HEK293 (cell line): ENCODE results near the gene OR6C65.

ENCODE experiments used
- CTCF ChIA-PET: fragments of 350-600 bp; formaldehyde crosslinking; extraction: SDS; loops from one replicate; lab custom pipeline; 2021; ENCODE audit warnings: antibody characterized with exemption; lab: Yijun Ruan, JAX
- POLR2A ChIA-PET: fragments of 300-600 bp; formaldehyde crosslinking; extraction: SDS; loops from one replicate; lab custom pipeline; 2020; ENCODE audit warnings: antibody characterized with exemption, inconsistent platforms; lab: Yijun Ruan, JAX
- H3K27ac ChIP-seq: fragments of 200-500 bp; sonication (Bioruptor generic); 2 replicates; pipeline ENCODE4 v1.5.1; 2014; ENCODE audit warnings: low read depth, low read length, control low read depth, inconsistent platforms; ENCODE audit errors: extremely low read depth
- H3K36me3 ChIP-seq, 2 experiments: fragments of 200-500 bp in 1 of 2; sonication (Bioruptor generic) in 1 of 2; 1 replicate in 1 of 2; 2 replicates in 1 of 2; pipeline ENCODE4 v1.5.1; 2014 to 2017; ENCODE audit warnings: inconsistent platforms in 2 of 2, low read length in 2 of 2; ENCODE audit not compliant: control insufficient read depth in 2 of 2, insufficient read depth in 1 of 2
- H3K4me1 ChIP-seq: fragments of 200-500 bp; sonication (Bioruptor generic); 2 replicates; pipeline ENCODE4 v1.5.1; 2014; ENCODE audit warnings: mild to moderate bottlenecking, low read length, inconsistent platforms; ENCODE audit not compliant: control insufficient read depth, insufficient read depth
- H3K4me3 ChIP-seq: 2 replicates; pipeline ENCODE4 v1.5.1; 2011; ENCODE audit warnings: low read depth, mild to moderate bottlenecking, control low read depth, low read length, moderate library complexity
- H3K9me3 ChIP-seq: fragments of 200-500 bp; sonication (Bioruptor generic); 2 replicates; pipeline ENCODE4 v1.5.1; 2014; ENCODE audit warnings: low read depth, low read length, inconsistent platforms; ENCODE audit not compliant: control insufficient read depth, insufficient read depth
- CTCF ChIP-seq: fragments of 450-650 bp; formaldehyde crosslinking; IDR thresholded peaks from 2 replicates; pipeline ENCODE4 v1.5.1; 2016; ENCODE audit warnings: missing biosample characterization, missing genetic modification characterization
- EGR2 ChIP-seq: fragments of 450-650 bp; formaldehyde crosslinking; IDR thresholded peaks from 2 replicates; pipeline ENCODE4 v1.5.1; 2016; ENCODE audit warnings: low read depth, missing biosample characterization, missing genetic modification characterization
- KLF9 ChIP-seq: fragments of 450-650 bp; formaldehyde crosslinking; IDR thresholded peaks from 2 replicates; pipeline ENCODE4 v1.5.1; 2016; ENCODE audit warnings: missing biosample characterization, missing genetic modification characterization, low read depth
- OSR2 ChIP-seq: fragments of 450-650 bp; formaldehyde crosslinking; IDR thresholded peaks from 2 replicates; pipeline ENCODE4 v1.5.1; 2016; ENCODE audit warnings: missing biosample characterization, missing genetic modification characterization
- OVOL3 ChIP-seq: fragments of 450-650 bp; formaldehyde crosslinking; IDR thresholded peaks from 2 replicates; pipeline ENCODE4 v1.5.1; 2016; ENCODE audit warnings: missing biosample characterization, missing genetic modification characterization
- SCRT2 ChIP-seq: fragments of 450-650 bp; formaldehyde crosslinking; IDR thresholded peaks from 2 replicates; pipeline ENCODE4 v1.5.1; 2016; ENCODE audit warnings: missing biosample characterization, missing genetic modification characterization
- WT1 ChIP-seq: fragments of 450-650 bp; formaldehyde crosslinking; IDR thresholded peaks from 2 replicates; pipeline ENCODE4 v1.5.1; 2016; ENCODE audit warnings: missing biosample characterization, missing genetic modification characterization
- ZBTB17 ChIP-seq: fragments of 450-650 bp; formaldehyde crosslinking; IDR thresholded peaks from 2 replicates; pipeline ENCODE4 v1.5.1; 2016; ENCODE audit warnings: missing biosample characterization, missing genetic modification characterization
- ZEB2 ChIP-seq: fragments of 450-650 bp; formaldehyde crosslinking; IDR thresholded peaks from 2 replicates; pipeline ENCODE4 v1.5.1; 2016; ENCODE audit warnings: missing biosample characterization, missing genetic modification characterization
- ZNF169 ChIP-seq: fragments of 450-650 bp; formaldehyde crosslinking; IDR thresholded peaks from 2 replicates; pipeline ENCODE4 v1.5.1; 2016; ENCODE audit warnings: missing biosample characterization, missing genetic modification characterization
- ZNF175 ChIP-seq: fragments of 450-650 bp; formaldehyde crosslinking; IDR thresholded peaks from 2 replicates; pipeline ENCODE4 v1.5.1; 2016; ENCODE audit warnings: missing biosample characterization, missing genetic modification characterization
- ZNF184 ChIP-seq: fragments of 450-650 bp; IDR thresholded peaks from 2 replicates; pipeline ENCODE4 v1.5.1; 2018; ENCODE audit warnings: missing biosample characterization, mild to moderate bottlenecking, missing genetic modification characterization
- ZNF26 ChIP-seq: fragments of 450-650 bp; formaldehyde crosslinking; IDR thresholded peaks from 2 replicates; pipeline ENCODE4 v1.5.1; 2016; ENCODE audit warnings: missing biosample characterization, missing genetic modification characterization
- ZNF292 ChIP-seq: fragments of 450-650 bp; formaldehyde crosslinking; IDR thresholded peaks from 2 replicates; pipeline ENCODE4 v1.5.1; 2016; ENCODE audit warnings: low read depth, missing biosample characterization, missing genetic modification characterization, borderline replicate concordance
- ZNF350 ChIP-seq: fragments of 450-650 bp; formaldehyde crosslinking; IDR thresholded peaks from 2 replicates; pipeline ENCODE4 v1.5.0; 2017; ENCODE audit warnings: missing biosample characterization, mild to moderate bottlenecking, missing genetic modification characterization
- ZNF366 ChIP-seq: fragments of 450-650 bp; formaldehyde crosslinking; conservative IDR thresholded peaks from 2 replicates; pipeline ENCODE4 v1.5.1; 2016; ENCODE audit warnings: missing biosample characterization, missing genetic modification characterization
- ZNF398 ChIP-seq: fragments of 450-650 bp; formaldehyde crosslinking; IDR thresholded peaks from 2 replicates; pipeline ENCODE4 v1.5.1; 2017; ENCODE audit warnings: missing biosample characterization, missing genetic modification characterization
- ZNF529 ChIP-seq: fragments of 450-650 bp; formaldehyde crosslinking; IDR thresholded peaks from 2 replicates; pipeline ENCODE4 v1.5.1; 2017; ENCODE audit warnings: missing genetic modification characterization, missing biosample characterization; ENCODE audit not compliant: insufficient replicate concordance
- ZNF560 ChIP-seq: fragments of 450-650 bp; formaldehyde crosslinking; IDR thresholded peaks from 2 replicates; pipeline ENCODE4 v1.5.1; 2017; ENCODE audit warnings: missing biosample characterization, missing genetic modification characterization, borderline replicate concordance
- ZNF610 ChIP-seq: fragments of 450-650 bp; formaldehyde crosslinking; IDR thresholded peaks from 2 replicates; pipeline ENCODE4 v1.5.1; 2016; ENCODE audit warnings: missing biosample characterization, missing genetic modification characterization, borderline replicate concordance
- ZNF777 ChIP-seq: fragments of 450-650 bp; formaldehyde crosslinking; IDR thresholded peaks from 2 replicates; pipeline ENCODE4 v1.5.1; 2017; ENCODE audit warnings: missing biosample characterization, missing genetic modification characterization, borderline replicate concordance
- ZNF837 ChIP-seq: fragments of 450-650 bp; formaldehyde crosslinking; IDR thresholded peaks from 2 replicates; pipeline ENCODE4 v1.5.1; 2016; ENCODE audit warnings: missing biosample characterization, missing genetic modification characterization
- ZSCAN30 ChIP-seq: fragments of 450-650 bp; IDR thresholded peaks from 2 replicates; pipeline ENCODE4 v1.5.1; 2018; ENCODE audit warnings: missing biosample characterization, mild to moderate bottlenecking, missing genetic modification characterization, moderate library complexity

Gene OR6C65

GRCh38 chr12:55420307-55420962 lies 20.1 kb downstream of the OR6C65 start:
- Histone ChIP-seq H3K27ac (no peak overlapping the region), H3K4me3 (no peak overlapping the region), H3K9me3 (no peaks in the 10 kb centered on the region), H3K4me1 (no peaks in the 10 kb centered on the region), H3K36me3 (no peaks in the 10 kb centered on the region)
- TF ChIP-seq ZNF350 (no peak), OVOL3 (no peak), SCRT2 (tag by site-specific recombination) (no peak), ZNF169 (tag by site-specific recombination) (no peak), ZNF837 (no peak), ZBTB17 (no peak), OSR2 (tag by site-specific recombination) (no peak), EGR2 (tag by site-specific recombination) (no peak)
- ChIA-PET CTCF (no interaction called here), POLR2A (no interaction called here)

- H3K27ac ChIP-seq, result no peak within 1 kb of the TSS
- CTCF ChIA-PET, result no interaction called here
- POLR2A ChIA-PET, result no interaction called here
These were observed 25.6 kb downstream of the OR6C65 start, which contains the start of gene OR6C76 for GRCh38 chr12:55425954-55426353. Gene OR6C76, plus strand, starts transcription at chr12:55426254. Its CDS starts 0 bp downstream, at chr12:55426254.

GRCh38 chr12:55428331-55429243 lies 28.3 kb downstream of the OR6C65 start:
- ChIA-PET POLR2A (no interaction called here), CTCF (no interaction called here)
- Histone ChIP-seq H3K4me1 (no peaks in the 10 kb centered on the region), H3K4me3 (no peak overlapping the region), H3K9me3 (no peaks in the 10 kb centered on the region), H3K36me3 (no peaks in the 10 kb centered on the region), H3K27ac (no peak overlapping the region)
- TF ChIP-seq ZSCAN30 (tag by site-specific recombination) (no peak), ZNF610 (tag by site-specific recombination) (no peak), ZNF175 (tag by site-specific recombination) (no peak), ZNF560 (tag by site-specific recombination) (no peak), CTCF (tag by site-specific recombination) (no peak), ZNF777 (tag by site-specific recombination) (no peak), ZNF184 (tag by site-specific recombination) (no peak)

More at GRCh38 chr12:55425954-55426353, 25.6 kb downstream of the OR6C65 start, which contains the start of gene OR6C76:
- Histone ChIP-seq H3K4me1 (no peaks in the 10 kb centered on the region), H3K4me3 (no peak within 1 kb of the TSS), H3K36me3 (no peaks in the 10 kb centered on the region), H3K9me3 (no peaks in the 10 kb centered on the region)
- TF ChIP-seq ZNF398 (no peak), WT1 (tag by site-specific recombination) (no peak), ZNF292 (tag by site-specific recombination) (no peak), ZNF350 (no peak), KLF9 (no peak), ZNF529 (tag by site-specific recombination) (no peak), ZNF26 (tag by site-specific recombination) (no peak), ZNF366 (tag by site-specific recombination) (no peak), ZEB2 (tag by site-specific recombination) (no peak)
